Spleen (tissue), 11 donors: ENCODE results near the gene RIOX2. TPM values are rescaled to one million over a fixed set of nuclear protein-coding genes. Genes with fewer than 3 reads are reported as not detected.

Experiments used
- DNase-seq: peaks from one replicate; pipeline ENCODE4 v3.0.0-alpha.2; 2020
- H3K27ac ChIP-seq, 8 donors: fragments of 200-600 bp; sonication (generic) in 7 of 8; 1 replicate in 4 of 8; 2 replicates in 4 of 8; pipeline versions ENCODE4 v1.5.0 to v1.8.0; 2016 to 2021; ENCODE audit warnings: inconsistent platforms in 4 of 8, mild to moderate bottlenecking in 4 of 8, moderate library complexity in 1 of 8
- H3K27me3 ChIP-seq, 7 donors: fragments of 200-600 bp; sonication (generic) in 6 of 7; replicated peaks in 1 of 7; 1 replicate in 4 of 7; 2 replicates in 3 of 7; pipeline versions ENCODE4 v1.5.0 to v1.8.0; 2016 to 2021; ENCODE audit warnings: inconsistent platforms in 3 of 7, mild to moderate bottlenecking in 1 of 7
- H3K36me3 ChIP-seq, 6 donors: fragments of 200-600 bp; sonication (generic) in 5 of 6; 1 replicate in 4 of 6; 2 replicates in 2 of 6; pipeline versions ENCODE4 v1.5.0 to v1.8.0; 2016 to 2021; ENCODE audit warnings: inconsistent platforms in 2 of 6
- H3K4me1 ChIP-seq, 6 donors: fragments of 200-600 bp; sonication (generic) in 5 of 6; 1 replicate in 3 of 6; 2 replicates in 3 of 6; pipeline versions ENCODE4 v1.5.0 to v1.8.0; 2016 to 2021; ENCODE audit warnings: inconsistent platforms in 3 of 6
- H3K4me3 ChIP-seq, 8 donors: fragments of 200-600 bp; sonication (generic) in 7 of 8; 1 replicate in 4 of 8; 2 replicates in 4 of 8; pipeline versions ENCODE4 v1.5.0 to v1.8.0; 2016 to 2021; ENCODE audit warnings: inconsistent platforms in 4 of 8, mild to moderate bottlenecking in 4 of 8, moderate library complexity in 2 of 8
- H3K9me3 ChIP-seq, 8 donors: fragments of 200-600 bp; sonication (generic) in 7 of 8; 1 replicate in 4 of 8; 2 replicates in 4 of 8; pipeline versions ENCODE4 v1.5.0 to v1.8.0; 2016 to 2021; ENCODE audit warnings: inconsistent platforms in 4 of 8
- CTCF ChIP-seq, 11 experiments: fragments of 200-600 bp in 7 of 11; fragments of 450-650 bp in 4 of 11; sonication (generic) in 4 of 11; IDR thresholded peaks in 8 of 11; conservative IDR thresholded peaks in 3 of 11; 1 replicate in 7 of 11; 2 replicates in 4 of 11; pipeline versions ENCODE4 v1.4.0 to v1.8.0; 2016 to 2021; ENCODE audit warnings: antibody characterized with exemption in 11 of 11, inconsistent platforms in 4 of 11, mild to moderate bottlenecking in 1 of 11
- POLR2A ChIP-seq, 3 donors: fragments of 450-650 bp; IDR thresholded peaks; one replicate each; pipeline ENCODE4 v1.5.1; 2017; ENCODE audit warnings: antibody characterized with exemption in 3 of 3, mild to moderate bottlenecking in 1 of 3
- POLR2AphosphoS5 ChIP-seq, 3 donors: sonication (generic); formaldehyde crosslinking; IDR thresholded peaks; one replicate each; pipeline ENCODE4 v1.5.1; 2017; ENCODE audit warnings: antibody characterized with exemption in 3 of 3
- WGBS, 5 donors: extraction: QIAGEN DNeasy Blood & Tissue Kit in 3 of 5; methylation state at CpG; one replicate each; pipeline versions ENCODE4 v1.1.5 to v1.1.7; 2013 to 2018; 5-methylcytosine and 5-hydroxymethylcytosine counted together
- intact Hi-C: fragments of 100-400 bp; cut with DNase I; formaldehyde crosslinking; loops from one replicate; pipeline ENCODE4 v1.15.0; 2023; ENCODE audit warnings: low total_unique reads
- polyA plus RNA-seq, 3 donors: library from polyadenylated mRNA; stranded (reverse); fragments of 200-250 nt; gene quantifications; one replicate each; pipeline ENCODE4 v1.2.1, GENCODE V29; 2013
- total RNA-seq, 7 donors: library from RNA; depleted of rRNA in 3 of 7; stranded (reverse); fragments of >200 nt in 3 of 7; fragmentation: NEBNext Ultra II Directional in 4 of 7; extraction: Animal tissue kit (Norgen Biotek cat#: 25700) in 4 of 7; gene quantifications; one replicate each; pipeline versions ENCODE4 v1.1.0 to v1.2.1, GENCODE V29; 2016 to 2021
- donor health status: healthy with polysubstance abuse.
- donor health status: DM: no; HTN: no; CAD: no; lungs with moderate emphysema.
- donor health status: DM: no; HTN: no; CAD: no.
- donor health status: Bipolar disorder and iron deficiency.
- donor health status: healthy.
- donor health status: DM: no; HTN: no; CAD: no.
- donor health status: DM: yes; HTN: yes; CAD: no.

Gene RIOX2
- total and polyA plus RNA-seq, 10 donors = 13.5 to 29.7 (median 18.7) TPM

GRCh38 chr3:97969541-97969940 lies 2.7 kb downstream of the RIOX2 start:
- Histone ChIP-seq H3K4me1 (peaks cover 5 to 55% (median 26%) of the 10 kb centered on the region in 6 donors), H3K4me3 (no peak overlapping the region), H3K9me3 (no peaks in the 10 kb centered on the region), H3K36me3 (peaks cover 0 to 27% (median 8%) of the 10 kb centered on the region in 6 donors), H3K27ac (no peak overlapping the region), H3K27me3 (no peaks in the 10 kb centered on the region)
- no peak for TF ChIP-seq POLR2AphosphoS5 (IDR thresholded peaks at IDR 0.05)
- no peak for TF ChIP-seq POLR2A (IDR thresholded peaks at IDR 0.05)
- TF ChIP-seq CTCF (IDR thresholded peaks at IDR 0.05 in 8 of 11, conservative IDR thresholded peaks at IDR 0.05 in 3 of 11) = no peak
- DNase-seq = no peak
- WGBS, 5 donors = 85 to 93% (median 90%) methylated on average over 5 of the region's 5 CpGs
- intact Hi-C loops = no loop called here

- DNase-seq = no peak
- intact Hi-C loops = no loop called here
- no peak overlapping the region for H3K27ac ChIP-seq
- H3K27me3 ChIP-seq = no peaks in the 10 kb centered on the region
- WGBS, 5 donors = 81 to 96% (median 85%) methylated on average over 1 of the region's 1 CpG
- TF ChIP-seq POLR2A (IDR thresholded peaks at IDR 0.05) = no peak
- TF ChIP-seq POLR2AphosphoS5 (IDR thresholded peaks at IDR 0.05) = no peak
- no peak for TF ChIP-seq CTCF (IDR thresholded peaks at IDR 0.05 in 8 of 11, conservative IDR thresholded peaks at IDR 0.05 in 3 of 11)
- peaks cover 0 to 37% (median 8%) of the 10 kb centered on the region in 6 donors for H3K36me3 ChIP-seq
- no peaks in the 10 kb centered on the region for H3K9me3 ChIP-seq
- peaks cover 8 to 55% (median 26%) of the 10 kb centered on the region in 6 donors for H3K4me1 ChIP-seq
- no peak overlapping the region for H3K4me3 ChIP-seq
These were observed 3.9 kb downstream of the RIOX2 start for GRCh38 chr3:97968376-97968775.

GRCh38 chr3:97967966-97968365 lies 4.3 kb downstream of the RIOX2 start:
- TF ChIP-seq POLR2A (IDR thresholded peaks at IDR 0.05) (no peak), POLR2AphosphoS5 (IDR thresholded peaks at IDR 0.05) (no peak), CTCF (IDR thresholded peaks at IDR 0.05 in 8 of 11, conservative IDR thresholded peaks at IDR 0.05 in 3 of 11) (no peak)
- H3K27me3 ChIP-seq = no peaks in the 10 kb centered on the region
- no peaks in the 10 kb centered on the region for H3K9me3 ChIP-seq
- no peak overlapping the region for H3K4me3 ChIP-seq
- 90 to 95% (median 93%) methylated on average over 8 of the region's 8 CpGs for WGBS, 5 donors
- H3K27ac ChIP-seq = no peak overlapping the region
- peaks cover 8 to 51% (median 25%) of the 10 kb centered on the region in 6 donors for H3K4me1 ChIP-seq
- intact Hi-C loops = no loop called here
- peaks cover 0 to 41% (median 8%) of the 10 kb centered on the region in 6 donors for H3K36me3 ChIP-seq
- no peak for DNase-seq

- H3K9me3 ChIP-seq = no peaks in the 10 kb centered on the region
- no peak overlapping the region for H3K27ac ChIP-seq
- no peak for TF ChIP-seq POLR2AphosphoS5 (IDR thresholded peaks at IDR 0.05)
- TF ChIP-seq CTCF (IDR thresholded peaks at IDR 0.05 in 8 of 11, conservative IDR thresholded peaks at IDR 0.05 in 3 of 11) = no peak
- no peak for TF ChIP-seq POLR2A (IDR thresholded peaks at IDR 0.05)
- intact Hi-C loops = no loop called here
- H3K4me1 ChIP-seq = peaks cover 0 to 13% (median 0%) of the 10 kb centered on the region in 6 donors
- no peak for DNase-seq
- 93 to 97% (median 95%) methylated on average over 8 of the region's 8 CpGs for whole genome bisulfite sequencing, 5 donors
- peaks cover 0 to 96% (median 32%) of the 10 kb centered on the region in 6 donors for H3K36me3 ChIP-seq
- no peaks in the 10 kb centered on the region for H3K27me3 ChIP-seq
- H3K4me3 ChIP-seq = no peak overlapping the region
These were observed 11.1 kb downstream of the RIOX2 start for GRCh38 chr3:97960993-97961766.
